Activated CD8-positive, alpha-beta memory T cell treated with anti-CD3 and anti-CD28 coated beads for 4 hours (primary cell): Measurements from ENCODE around the gene GIMAP1.
"Not testable (repeated sequence)": the region's sequence is repeated elsewhere in the genome, so short reads cannot be mapped to it uniquely, and the experiment has no call there.

Experiments used
- DNase-seq, 2 donors: peaks; one replicate each; pipeline ENCODE4 v3.0.0-alpha.2; 2020; ENCODE audit warnings: low read depth in 2 of 2

Gene GIMAP1

DNA sequence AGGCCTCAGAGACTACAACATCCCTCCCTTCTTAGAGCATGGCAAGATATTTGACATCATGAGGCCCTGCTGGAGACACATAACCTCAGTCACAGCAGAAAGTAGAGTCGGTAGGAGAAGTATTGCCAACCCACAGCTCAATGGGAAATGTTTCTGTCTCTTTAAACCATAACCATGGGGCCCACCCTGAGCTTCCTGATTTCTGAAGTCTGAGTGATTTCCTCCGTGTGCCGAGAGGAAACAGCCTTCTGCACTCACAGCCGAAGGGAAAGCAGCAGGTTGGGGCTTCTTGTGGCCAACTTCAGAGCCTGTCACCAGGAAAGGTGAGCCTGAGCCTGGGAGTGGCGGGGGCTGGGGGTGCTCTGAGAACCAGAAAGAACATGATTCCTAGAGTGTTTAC lies at the start of gene GIMAP1:
TSS of gene GIMAP1 (plus strand) at position 246 of the 400 bp plus-strand sequence. CDS start 2,435 bp downstream, outside the sequence.
- no peak for DNase-seq

DNA sequence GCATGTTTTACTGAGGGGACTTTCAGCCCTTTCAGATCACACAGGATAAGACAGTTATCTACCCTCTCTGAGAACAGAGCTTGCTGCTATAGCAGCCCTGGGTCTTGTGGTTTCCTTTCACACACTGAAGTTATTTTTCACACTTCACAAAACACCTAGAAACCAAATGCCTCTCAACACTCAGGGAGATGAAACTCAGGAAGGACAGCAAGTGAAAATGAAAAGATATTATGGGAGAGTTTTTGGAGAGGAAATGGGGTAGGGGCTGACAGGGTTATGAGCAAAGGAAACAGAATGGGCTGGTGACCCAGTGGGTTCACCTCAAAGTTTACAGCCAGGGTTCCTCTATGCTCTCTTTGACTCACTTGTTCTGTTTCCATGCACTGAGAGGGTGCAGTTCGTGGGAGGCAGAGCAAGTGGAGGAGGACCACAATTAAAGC lies 47.9 kb upstream of the GIMAP1 start:
- DNase-seq, result peak in 1 of 2 donors; percentile 73

DNA sequence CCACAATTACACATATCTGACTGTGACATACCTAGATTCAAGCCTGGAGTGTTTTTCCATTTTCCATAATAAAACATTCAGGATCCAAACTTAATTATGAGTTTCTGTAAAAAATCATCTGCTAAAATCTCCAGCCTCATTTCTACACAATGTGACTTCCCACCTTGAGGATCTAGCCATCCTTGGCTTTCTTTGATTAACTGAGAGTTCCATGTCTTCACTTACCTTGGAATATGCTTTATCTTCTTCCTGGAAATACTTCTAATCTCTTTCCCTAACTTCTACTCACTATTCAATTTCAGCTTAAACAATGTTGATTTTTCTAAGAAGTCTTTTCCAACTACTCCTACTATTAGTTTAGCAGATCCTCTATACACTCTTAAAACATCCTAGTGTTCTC lies 47.4 kb upstream of the GIMAP1 start:
- DNase-seq, result no peak

- not testable (repeated sequence) for DNase-seq
Observed at GRCh38 chr7:150671798-150672585, 44.4 kb upstream of the GIMAP1 start.

- DNase-seq, result no peak
Observed at GRCh38 chr7:150675714-150676113, 40.7 kb upstream of the GIMAP1 start.

DNA sequence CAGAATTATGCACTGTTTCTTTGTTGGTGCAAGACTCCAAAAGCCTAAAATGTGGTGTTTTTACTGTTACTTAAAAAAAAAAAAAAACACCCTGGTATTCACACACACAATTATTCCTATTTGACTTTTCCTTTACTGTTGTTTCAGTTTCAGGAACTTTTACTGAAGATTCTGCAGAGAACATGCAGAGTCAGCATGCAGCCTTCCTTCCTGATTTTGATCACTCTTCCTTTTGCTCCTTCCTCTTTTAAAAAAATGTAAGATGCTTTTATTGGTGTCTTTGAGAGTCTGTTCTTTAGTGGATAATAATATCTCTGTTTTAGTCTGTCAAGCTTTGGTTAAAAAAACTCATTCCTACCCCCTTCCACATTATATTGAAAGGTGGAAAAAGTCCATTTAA lies 40.1 kb upstream of the GIMAP1 start:
- not testable (repeated sequence) for DNase-seq

- not testable (repeated sequence) for DNase-seq
Observed at GRCh38 chr7:150676854-150677253, 39.6 kb upstream of the GIMAP1 start.

GRCh38 chr7:150678601-150679000 lies 37.8 kb upstream of the GIMAP1 start:
- DNase-seq, result not testable (repeated sequence)

- DNase-seq, result not testable (repeated sequence)
Observed at GRCh38 chr7:150680364-150680763, 36.0 kb upstream of the GIMAP1 start.

DNA sequence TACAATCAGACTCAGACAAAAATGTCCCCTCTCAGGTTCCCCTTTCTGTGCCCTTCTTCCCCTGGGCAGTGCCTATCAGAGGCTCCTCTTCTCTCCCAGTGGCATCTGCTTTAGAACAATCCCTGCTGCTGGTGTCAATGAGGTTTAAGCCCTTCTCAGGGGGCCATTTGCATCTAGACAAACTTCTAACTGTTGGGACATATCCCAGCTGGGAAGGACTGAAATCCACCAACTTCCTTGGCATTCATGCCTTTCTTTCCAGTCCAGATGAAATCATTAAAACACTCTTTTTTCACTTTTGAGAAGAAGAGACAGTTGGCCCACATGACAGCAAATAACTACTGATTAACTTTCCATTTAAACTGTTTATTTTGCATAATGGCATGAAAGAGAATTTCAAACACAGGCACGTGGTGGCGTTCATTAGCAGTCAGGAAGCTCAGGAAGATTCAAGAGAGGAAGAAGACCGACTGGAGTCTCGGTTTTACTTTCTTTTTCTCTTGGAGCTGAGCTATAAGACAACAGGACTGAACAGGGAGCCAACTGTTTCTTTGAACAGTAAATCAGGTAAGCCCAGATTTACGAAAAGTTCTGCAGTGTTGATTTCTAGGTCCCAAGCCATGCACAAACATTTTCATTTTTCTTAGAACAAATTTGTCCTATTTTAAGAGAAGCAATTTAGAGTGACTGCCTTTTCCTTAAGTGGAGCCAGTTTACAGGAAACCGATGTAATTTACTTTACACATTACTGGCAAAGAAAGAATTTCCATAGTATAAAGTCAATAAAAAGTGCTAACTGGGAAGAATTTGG lies 31.0 kb upstream of the GIMAP1 start, which contains the start of gene GIMAP2:
TSS of gene GIMAP2 (plus strand) at position 488 of the 811 bp plus-strand sequence. CDS start 1,354 bp downstream, outside the sequence.
- DNase-seq, result no peak

DNA sequence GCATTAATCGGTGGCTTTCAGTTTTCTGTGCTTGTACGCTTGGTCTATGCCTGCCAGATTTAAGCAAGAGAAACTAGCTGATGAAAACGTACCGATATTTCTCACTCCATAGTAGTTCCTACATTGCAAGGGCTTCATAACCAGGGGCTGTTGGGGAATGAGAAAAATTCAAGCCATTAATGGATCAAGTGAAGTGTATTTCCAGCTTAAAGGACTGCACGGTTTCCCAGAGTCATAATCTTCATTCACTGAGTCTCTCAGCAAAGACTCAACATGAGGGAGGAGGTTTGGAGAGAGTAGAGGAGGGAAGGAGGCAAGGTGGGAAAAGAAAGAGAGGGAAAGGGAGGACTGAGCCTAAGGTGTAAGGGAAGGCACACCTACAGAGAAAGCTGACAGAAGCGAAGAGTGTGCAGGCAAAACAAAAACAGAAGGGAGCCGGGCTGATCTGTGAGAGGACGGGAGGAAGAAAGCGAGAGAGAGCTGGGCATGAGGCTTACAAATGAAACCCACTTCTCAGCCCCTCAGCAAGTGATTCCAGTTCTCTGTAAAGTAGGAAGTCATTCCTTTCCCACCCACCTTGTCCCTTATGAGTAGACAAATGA lies 30.3 kb upstream of the GIMAP1 start:
- no peak for DNase-seq

GRCh38 chr7:150688630-150689029 lies 27.8 kb upstream of the GIMAP1 start:
- DNase-seq, result no peak

DNA sequence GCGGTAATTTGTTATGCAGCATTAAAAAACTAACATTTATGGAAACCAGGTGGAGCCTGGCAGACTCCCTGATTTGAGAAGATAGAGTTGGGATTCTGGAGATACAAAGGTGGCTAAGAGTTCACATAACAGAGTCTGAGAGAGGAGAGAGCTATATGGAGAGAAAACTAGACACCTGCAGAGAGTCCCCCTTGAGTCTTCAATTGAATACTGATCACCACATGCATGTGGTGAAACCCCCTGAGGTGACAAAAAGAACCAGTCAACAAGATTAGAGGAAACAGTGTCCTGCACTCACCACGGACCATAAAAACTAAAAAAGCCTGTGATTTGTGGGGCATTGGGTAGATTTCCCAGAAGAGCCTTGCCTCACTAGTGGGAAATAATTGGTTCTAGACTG lies 20.8 kb upstream of the GIMAP1 start:
- no peak for DNase-seq

GRCh38 chr7:150703209-150703608 lies 13.2 kb upstream of the GIMAP1 start:
- no peak for DNase-seq

DNA sequence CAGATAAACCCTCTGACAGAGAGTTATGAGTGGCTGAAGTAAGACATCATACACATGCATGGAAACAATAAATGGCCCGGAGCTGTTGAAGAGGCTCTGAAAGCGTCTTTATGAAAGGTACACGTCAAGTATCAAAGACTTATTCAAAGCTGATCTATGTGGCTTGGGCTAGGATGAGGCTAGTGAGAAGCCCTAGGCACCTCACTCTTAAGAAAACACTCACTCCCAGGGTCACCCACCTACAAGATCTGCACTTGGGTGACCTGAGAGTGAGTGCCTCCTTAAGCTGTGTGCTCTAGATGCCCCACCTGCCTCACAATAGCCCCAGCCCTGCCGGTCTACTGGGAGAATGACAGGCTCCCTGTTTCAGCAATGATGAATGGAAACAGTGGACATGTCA lies 1.1 kb upstream of the GIMAP1 start:
- DNase-seq, result no peak

DNA sequence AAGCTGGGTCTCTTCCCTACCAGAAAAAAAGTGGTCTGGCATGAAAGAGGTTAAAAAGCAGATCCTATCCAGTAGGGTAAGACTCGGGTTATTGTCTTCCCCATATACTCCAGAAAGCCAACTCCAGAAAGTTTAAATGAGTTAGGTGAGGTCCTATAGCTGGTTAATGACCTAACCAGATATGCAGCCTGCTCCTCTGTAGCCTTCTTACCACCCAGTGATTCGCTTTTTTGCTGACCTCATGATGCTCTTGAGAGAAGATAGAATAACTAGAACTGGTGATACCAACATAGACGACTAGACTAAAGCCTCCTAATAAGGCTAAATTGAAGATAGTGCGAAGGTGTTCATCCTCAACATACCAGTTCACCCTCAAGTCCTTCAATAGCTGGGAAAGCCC lies 675 bp upstream of the GIMAP1 start:
- DNase-seq, result no peak

GRCh38 chr7:150716939-150717338 lies 526 bp downstream of the GIMAP1 start:
- no peak for DNase-seq

- DNase-seq, result no peak
Observed at GRCh38 chr7:150717814-150718420, 1.5 kb downstream of the GIMAP1 start.

DNA sequence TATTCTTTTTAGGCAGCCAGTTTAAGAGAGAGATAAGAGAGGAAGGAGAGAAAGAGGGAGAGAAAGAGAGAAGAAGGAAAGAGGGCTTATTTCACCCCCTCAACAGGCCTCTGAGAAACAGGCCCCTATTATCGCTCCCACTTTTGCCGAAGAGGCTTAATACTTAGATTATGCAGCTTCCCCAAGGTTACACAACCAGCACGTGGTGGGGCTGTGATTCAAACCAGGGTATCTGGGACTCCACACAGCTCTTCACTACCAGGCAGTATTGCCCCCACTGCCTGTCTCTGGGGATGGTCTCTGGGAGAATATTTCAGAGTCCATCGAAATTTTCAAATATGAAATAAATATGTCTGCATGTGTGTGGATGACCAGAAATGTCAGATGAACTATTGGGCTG lies 3.0 kb downstream of the GIMAP1 start:
- DNase-seq, result no peak

DNA sequence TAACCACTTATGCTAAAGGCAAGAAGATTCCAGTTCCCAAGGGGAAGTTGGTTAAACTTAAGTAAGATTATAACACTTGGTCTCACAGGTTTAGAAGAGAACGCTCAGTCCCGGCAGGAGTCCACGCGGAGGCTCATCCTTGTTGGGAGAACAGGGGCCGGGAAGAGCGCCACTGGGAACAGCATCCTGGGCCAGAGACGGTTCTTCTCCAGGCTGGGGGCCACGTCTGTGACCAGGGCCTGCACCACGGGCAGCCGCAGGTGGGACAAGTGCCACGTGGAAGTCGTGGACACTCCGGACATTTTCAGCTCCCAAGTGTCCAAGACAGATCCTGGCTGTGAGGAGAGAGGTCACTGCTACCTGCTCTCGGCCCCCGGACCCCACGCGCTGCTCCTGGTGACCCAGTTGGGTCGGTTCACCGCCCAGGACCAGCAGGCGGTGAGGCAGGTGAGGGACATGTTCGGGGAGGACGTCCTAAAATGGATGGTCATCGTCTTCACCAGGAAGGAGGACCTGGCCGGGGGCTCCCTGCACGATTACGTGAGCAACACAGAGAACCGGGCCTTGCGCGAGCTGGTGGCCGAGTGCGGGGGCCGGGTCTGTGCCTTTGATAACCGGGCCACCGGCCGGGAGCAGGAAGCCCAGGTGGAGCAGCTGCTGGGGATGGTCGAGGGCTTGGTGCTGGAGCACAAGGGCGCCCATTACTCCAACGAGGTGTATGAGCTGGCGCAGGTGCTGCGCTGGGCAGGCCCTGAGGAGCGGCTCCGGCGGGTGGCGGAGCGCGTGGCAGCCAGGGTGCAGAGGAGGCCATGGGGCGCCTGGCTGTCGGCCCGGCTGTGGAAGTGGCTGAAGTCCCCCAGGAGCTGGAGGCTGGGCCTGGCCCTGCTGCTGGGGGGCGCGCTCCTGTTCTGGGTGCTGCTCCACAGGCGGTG lies 3.8 kb downstream of the GIMAP1 start:
- no peak for DNase-seq

GRCh38 chr7:150721970-150722373 lies 5.6 kb downstream of the GIMAP1 start:
- DNase-seq, result no peak
